Loucy (cell line): ENCODE measurements around the gene TELO2.

Source experiments
- EZH2phosphoT487 ChIP-seq: fragments of 200-600 bp; IDR thresholded peaks from 2 replicates; pipeline ENCODE4 v1.6.1; 2018; ENCODE audit warnings: antibody characterized with exemption, mild to moderate bottlenecking, moderate library complexity, borderline replicate concordance
- TF ChIP-seq, protein P1 (sequence below): fragments of 200-600 bp; sonication (generic); conservative IDR thresholded peaks from 2 replicates; pipeline ENCODE4 v1.5.1; 2014; ENCODE audit warnings: mild to moderate bottlenecking, antibody characterized with exemption, low read length

GRCh38 chr16:1528921-1529537 is 35.9 kb downstream of the TELO2 start:
- TF ChIP-seq, protein P1, sequence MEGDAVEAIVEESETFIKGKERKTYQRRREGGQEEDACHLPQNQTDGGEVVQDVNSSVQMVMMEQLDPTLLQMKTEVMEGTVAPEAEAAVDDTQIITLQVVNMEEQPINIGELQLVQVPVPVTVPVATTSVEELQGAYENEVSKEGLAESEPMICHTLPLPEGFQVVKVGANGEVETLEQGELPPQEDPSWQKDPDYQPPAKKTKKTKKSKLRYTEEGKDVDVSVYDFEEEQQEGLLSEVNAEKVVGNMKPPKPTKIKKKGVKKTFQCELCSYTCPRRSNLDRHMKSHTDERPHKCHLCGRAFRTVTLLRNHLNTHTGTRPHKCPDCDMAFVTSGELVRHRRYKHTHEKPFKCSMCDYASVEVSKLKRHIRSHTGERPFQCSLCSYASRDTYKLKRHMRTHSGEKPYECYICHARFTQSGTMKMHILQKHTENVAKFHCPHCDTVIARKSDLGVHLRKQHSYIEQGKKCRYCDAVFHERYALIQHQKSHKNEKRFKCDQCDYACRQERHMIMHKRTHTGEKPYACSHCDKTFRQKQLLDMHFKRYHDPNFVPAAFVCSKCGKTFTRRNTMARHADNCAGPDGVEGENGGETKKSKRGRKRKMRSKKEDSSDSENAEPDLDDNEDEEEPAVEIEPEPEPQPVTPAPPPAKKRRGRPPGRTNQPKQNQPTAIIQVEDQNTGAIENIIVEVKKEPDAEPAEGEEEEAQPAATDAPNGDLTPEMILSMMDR: no peak
- no peak for TF ChIP-seq EZH2phosphoT487
